GM18519 (cell line): Measurements from ENCODE around the gene GNA12.
A peak's percentile ranks its signal among the peaks of the same experiment; 100 is the strongest.
"Not testable (repeated sequence)": the region's sequence is repeated elsewhere in the genome, so short reads cannot be mapped to it uniquely, and the experiment has no call there.

Source experiments
- ATAC-seq: cut with Tn5 transposase; IDR thresholded peaks from one replicate; pipeline ENCODE4 v1.9.1; 2021; ENCODE audit warnings: mild to moderate bottlenecking, moderate library complexity; ENCODE audit not compliant: unreplicated experiment, low FRiP score

The GNA12 gene

DNA sequence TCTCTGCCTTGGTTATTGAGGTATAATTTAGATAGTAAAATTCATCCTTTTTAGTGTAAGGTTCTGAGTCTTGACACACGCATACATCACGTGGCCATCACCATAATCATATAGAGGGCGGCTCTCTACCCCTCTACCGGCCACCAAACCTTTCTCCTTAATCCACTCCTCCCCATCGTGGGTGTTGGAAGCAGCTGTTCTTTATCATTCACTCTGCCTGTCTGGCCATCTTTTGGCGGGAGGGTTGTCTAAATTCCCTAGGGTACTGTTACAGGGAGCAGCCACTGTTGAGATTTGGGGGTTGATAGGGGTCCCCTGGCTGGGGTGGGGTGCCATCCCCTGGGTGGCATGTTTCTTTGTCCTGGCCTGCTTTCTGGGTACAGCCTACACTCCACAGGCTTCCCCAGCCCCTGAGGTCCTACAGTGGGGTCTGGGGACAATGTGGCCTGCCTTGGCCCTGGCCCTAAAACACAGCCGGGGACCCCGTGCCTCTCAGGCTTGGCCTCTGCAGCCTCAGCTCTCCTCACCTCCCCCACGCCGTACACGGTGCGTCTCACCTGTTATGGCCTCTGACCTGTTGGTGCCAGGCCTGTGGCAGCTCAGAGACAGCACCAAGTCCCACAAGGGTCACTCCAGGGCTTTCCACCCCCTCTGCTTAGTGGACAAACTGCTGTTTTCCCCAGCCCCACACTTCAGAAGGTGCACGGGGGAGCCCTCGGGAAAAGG lies 138.6 kb downstream of the GNA12 start:
- no peak for ATAC-seq

GRCh38 chr7:2702594-2702957 lies 141.5 kb downstream of the GNA12 start:
- no peak for ATAC-seq

GRCh38 chr7:2701832-2702593 lies 142.1 kb downstream of the GNA12 start:
- no peak for ATAC-seq

DNA sequence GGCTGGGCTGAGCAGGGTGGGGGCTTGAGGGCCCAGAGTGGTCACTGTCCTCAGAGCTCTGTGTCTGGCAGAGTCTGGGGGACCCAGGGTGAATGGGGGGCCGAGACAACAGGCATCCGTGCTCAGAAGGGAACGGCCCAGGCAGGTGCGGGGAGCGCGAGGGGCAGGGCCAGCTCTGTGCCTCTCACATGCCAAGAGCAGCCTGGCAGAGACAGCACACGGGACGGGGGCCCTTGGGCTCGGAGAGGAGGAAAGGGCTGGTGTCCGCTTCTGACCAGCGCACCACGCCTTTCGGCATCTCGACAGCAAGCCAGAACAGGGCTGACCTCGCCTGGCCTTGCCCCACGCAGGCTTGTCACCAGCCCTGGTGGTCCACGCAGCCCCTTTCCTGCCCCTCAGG lies 142.7 kb downstream of the GNA12 start:
- ATAC-seq, result no peak

GRCh38 chr7:2700141-2700850 lies 143.8 kb downstream of the GNA12 start:
- no peak for ATAC-seq

DNA sequence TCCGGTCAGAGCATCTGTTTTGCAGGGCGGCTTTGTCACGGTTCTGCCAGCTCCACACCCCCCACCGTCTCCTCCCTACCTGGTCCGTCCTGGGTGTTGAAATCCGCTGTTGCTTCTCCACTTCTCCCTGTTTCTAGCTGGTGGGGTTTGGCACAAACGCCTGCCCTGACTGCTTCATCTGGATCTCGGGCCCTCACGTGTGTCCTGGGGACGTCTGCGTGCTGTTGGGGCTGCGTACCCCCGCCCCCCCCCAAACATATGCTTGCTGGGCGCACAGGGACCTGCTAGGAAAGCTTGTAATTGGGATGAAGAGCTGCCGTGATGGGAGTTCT lies 144.9 kb downstream of the GNA12 start:
- no peak for ATAC-seq

DNA sequence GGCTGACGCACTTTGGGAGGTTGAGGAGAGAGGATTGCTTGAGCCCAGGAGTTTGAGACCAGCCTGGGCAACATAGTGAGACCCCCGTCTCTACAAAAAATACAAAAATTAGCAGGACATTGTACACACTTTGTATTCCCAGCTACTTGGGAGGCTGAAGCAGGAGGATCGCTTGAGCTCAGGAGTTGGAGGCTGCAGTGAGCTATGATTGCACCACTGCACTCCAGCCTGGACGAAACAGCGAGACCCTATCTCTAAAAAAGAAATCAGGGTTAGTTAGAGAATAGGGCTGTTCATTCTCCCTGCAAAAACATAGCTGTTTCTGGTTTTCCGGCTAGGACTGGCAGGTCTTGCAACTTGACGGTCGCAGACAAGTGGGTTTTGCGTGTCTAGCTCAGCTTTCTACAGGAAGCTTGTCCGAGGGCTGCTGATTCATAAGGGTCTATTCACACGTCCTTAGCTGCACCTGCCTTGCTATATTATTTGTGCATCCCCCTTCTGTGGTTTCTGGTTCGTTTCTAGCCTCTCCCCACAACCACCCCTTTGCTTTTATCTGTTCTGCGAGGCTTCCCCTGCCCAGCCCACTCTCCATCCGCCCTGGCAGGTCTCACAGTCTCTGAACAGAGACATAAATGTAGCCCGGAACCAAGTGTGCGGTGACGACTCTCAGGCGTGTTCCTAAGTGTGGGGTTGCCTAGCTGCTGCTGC lies 145.4 kb downstream of the GNA12 start:
- peak; percentile 94 for ATAC-seq

DNA sequence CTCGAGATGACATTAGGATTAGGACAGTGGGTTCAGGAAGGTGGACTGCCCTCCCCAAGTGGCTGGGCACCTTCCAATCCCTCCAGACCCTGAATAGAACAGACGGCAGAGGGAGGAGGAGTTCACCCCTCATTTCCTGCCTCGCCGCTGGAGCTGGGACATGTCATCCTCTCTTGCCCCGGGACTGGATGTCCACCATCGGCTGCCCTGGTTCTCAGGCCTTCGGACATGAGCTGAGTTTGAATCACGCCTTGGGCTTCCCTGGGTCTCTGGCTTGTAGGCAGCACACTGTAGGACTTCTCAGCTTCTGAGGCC lies 150.0 kb downstream of the GNA12 start:
- ATAC-seq, result not testable (repeated sequence)

DNA sequence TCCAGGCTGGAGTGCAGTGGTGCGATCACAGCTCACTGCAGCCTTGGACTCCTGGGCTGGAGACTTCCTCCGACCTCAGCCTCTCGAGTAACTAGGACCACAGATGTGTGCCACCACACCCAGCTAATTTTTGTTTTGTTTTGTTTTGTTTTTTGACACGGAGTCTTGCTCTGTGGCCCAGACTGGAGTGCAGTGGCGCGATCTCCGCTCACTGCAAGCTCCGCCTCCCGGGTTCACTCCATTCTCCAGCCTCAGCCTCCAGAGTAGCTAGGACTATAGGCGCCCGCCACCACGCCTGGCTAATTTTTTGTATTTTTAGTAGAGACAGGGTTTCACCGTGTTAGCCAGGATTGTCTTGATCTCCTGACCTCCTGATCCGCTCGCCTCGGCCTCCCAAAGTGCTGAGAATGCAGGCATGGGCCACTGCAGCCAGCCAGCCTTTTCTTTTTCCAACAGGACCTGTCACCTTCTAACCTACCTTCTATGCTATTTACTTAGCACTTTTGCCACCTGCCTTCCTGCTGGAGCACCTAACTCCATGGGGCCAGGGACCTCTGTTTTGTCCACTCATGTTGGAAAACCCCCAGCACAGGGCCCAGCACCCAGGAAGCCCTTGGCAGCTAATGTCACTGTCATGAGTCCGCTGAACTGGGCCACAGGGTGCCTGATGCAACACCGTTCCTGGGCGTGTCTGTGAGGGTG lies 150.5 kb downstream of the GNA12 start:
- ATAC-seq, result not testable (repeated sequence)

DNA sequence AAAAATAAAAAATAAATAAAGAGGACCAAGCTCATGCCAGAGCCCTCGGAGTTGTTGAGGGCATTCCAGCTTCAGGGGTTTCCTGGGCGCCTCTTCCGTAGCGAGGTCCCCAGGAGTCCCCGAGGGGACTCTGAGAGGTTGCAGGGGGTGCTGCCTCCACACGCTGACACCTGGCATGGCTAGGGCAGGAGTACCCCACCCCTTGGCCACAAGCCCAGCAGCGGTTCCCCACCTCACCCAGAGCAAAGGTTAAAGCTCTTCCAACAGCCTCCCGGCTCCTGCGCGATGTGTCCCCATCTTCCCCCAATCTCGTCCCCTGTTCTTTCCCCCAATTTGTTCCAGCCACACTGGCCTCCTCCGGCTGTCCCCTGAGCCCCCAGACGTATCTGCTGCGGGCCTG lies 151.6 kb downstream of the GNA12 start:
- no peak for ATAC-seq

GRCh38 chr7:2691932-2692439 lies 152.1 kb downstream of the GNA12 start:
- not testable (repeated sequence) for ATAC-seq

- no peak for ATAC-seq
Measured at GRCh38 chr7:2691011-2691707, 152.9 kb downstream of the GNA12 start.

DNA sequence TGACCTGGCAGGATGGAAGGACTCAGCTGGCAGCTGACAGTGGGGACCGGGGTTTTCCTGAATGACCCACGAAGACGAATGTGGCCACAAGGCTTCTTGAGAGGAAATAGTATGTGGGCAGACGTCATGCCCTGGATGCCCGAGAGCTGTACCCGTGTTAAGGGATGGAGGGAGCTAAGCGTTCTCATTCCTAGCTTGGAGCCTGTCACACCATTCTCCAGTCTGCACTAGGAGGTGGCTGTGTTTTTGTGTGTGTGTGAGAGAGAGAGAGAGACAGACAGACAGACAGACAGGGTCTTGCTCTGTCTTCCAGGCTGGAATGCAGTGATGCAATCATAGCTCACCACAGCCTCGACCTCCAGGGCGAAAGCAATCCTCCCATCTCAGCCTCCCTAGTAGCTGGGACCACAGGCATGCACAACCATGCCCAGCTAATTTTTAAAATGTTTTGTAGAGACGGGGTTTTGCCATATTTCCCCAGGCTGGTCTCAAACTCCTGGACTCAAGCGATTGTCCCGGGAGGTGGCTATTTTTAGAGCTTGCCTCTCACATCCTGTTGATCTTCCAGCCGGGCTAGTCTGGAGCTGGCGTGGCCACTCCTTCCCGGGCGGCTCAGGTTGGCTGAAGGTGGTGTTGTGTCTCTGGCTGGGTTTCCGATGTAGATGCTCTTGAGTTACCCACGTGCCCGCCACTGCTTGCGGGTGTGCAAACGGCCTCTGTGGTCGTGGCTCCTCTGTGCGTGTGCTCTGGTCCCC lies 154.0 kb downstream of the GNA12 start:
- no peak for ATAC-seq

- ATAC-seq, result no peak
Measured at GRCh38 chr7:2689343-2689847, 154.7 kb downstream of the GNA12 start.

DNA sequence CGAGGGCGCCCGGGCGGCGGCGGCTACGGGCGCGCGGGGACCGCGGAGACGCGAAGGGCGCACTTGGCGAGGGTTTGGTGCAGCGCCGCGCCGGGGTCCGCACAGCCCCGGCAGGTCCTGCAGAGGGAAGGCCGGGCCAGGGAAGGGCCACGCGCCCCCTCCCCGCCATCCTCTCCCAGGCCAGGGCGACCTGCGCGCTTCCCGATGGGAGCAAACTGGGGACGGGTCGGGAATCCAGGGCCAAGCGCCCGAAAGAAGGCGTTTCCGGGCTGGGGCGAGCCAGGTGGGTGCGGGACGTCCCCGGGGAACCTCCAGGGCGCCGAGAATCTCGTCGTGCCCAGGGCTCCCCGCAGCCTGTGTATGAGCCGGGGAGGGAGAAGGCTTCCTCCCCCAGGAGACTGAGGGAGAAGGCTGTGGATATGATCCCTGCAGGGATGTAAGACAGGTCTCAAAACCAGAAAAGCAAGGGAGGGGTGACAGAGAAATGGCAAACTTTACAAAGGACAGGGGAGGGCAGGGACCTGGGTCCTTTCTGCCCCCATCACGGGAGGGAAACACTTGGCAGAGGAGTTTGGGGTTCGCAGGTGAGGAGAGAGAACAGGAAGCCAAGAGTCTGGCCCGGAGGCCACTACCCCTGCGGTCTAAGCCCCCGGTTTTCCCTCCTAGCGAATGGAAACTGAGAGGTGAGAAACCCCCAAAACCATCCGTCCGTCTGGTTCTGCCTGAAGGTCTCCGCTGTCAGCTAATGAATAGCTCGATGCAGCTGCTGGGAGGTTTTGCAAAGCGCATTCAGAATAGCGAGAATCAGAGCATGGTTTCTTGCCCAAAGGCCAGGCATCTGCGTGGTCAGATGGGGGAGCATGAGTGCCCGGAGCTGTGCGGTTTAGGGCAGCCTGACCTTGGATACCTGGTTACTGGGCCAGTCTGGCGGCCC lies 155.4 kb downstream of the GNA12 start:
- ATAC-seq, result no peak

DNA sequence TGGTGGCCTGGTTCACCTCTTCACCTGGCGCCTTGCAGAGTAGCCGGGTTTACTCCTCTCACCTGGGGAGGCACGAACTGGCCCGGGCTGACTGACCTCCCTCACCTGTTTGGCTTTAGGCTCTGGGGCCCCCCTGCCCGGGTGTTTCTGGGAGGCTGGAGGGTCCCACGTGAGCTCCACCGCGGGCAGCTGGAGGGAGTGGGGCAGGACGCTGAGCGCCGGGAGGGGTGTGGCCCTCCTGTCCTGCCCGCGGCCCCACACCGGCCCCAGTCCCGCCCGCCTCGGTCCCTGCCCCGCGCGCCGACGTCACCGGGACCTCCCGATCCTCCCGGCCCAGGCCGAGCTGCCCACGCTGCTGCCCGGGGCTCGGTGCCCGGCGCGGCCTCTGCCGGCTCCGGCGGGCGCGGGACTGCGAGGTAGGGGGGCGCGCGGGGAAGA lies 156.2 kb downstream of the GNA12 start, which contains the start of gene AMZ1:
Gene AMZ1 (plus strand): TSS at position 322 of the 438 bp plus-strand sequence. CDS start 12,250 bp downstream, outside the sequence.
- ATAC-seq, result no peak

GRCh38 chr7:2687338-2687869 lies 156.7 kb downstream of the GNA12 start:
- no peak for ATAC-seq
